Panc1 (cell line): Measurements from ENCODE around the gene CTNNBIP1. TPM values are rescaled to one million over a fixed set of nuclear protein-coding genes. Genes with fewer than 3 reads are reported as not detected.

Source experiments
- ATAC-seq: fragments of 200-7000 bp; cut with Tn5 transposase; 2 replicates; pipeline ENCODE4 v1.9.1; 2020; ENCODE audit warnings: mild to moderate bottlenecking, moderate library complexity
- BruUV-seq: library from RNA; stranded (reverse); fragments of 400-500 nt; replicated peaks from 2 replicates; lab custom pipeline; 2021; lab: Mats Ljungman, UMichigan
- CTCF ChIA-PET: fragments of 300-600 bp; sonication (Branson Sonifier 250); formaldehyde crosslinking; loops from one replicate; lab custom pipeline; 2022; ENCODE audit warnings: antibody characterized with exemption; lab: Charles Lee
- POLR2A ChIA-PET: fragments of 300-600 bp; sonication (Branson Sonifier 250); formaldehyde crosslinking; loops from one replicate; lab custom pipeline; 2022; ENCODE audit warnings: antibody characterized with exemption; lab: Charles Lee
- DNase-seq: peaks from one replicate; pipeline ENCODE4 v3.0.0-alpha.2; 2010; ENCODE audit warnings: low read depth, low spot score
- H3K27ac ChIP-seq: 2 replicates; pipeline ENCODE4 v1.5.1; 2011; ENCODE audit warnings: mild to moderate bottlenecking, low read length, inconsistent platforms
- H3K27me3 ChIP-seq: fragments of 200-500 bp; sonication (Bioruptor generic); 2 replicates; pipeline ENCODE4 v1.6.0; 2014; ENCODE audit warnings: low read length, inconsistent platforms; ENCODE audit not compliant: control insufficient read depth, insufficient read depth
- H3K36me3 ChIP-seq: fragments of 200-500 bp; sonication (Bioruptor generic); 2 replicates; pipeline ENCODE4 v1.5.1; 2014; ENCODE audit warnings: inconsistent platforms, mild to moderate bottlenecking, low read length, moderate library complexity; ENCODE audit not compliant: control insufficient read depth, insufficient read depth
- H3K4me1 ChIP-seq: 2 replicates; pipeline ENCODE4 v1.5.1; 2011; ENCODE audit warnings: inconsistent platforms, mild to moderate bottlenecking, low read length, moderate library complexity; ENCODE audit not compliant: control insufficient read depth, insufficient read depth
- H3K4me3 ChIP-seq, 2 experiments: 2 replicates each; pipeline ENCODE4 v1.5.1; 2011 to 2012; ENCODE audit warnings: low read depth in 2 of 2, low read length in 2 of 2, mild to moderate bottlenecking in 2 of 2, inconsistent platforms in 1 of 2, moderate library complexity in 1 of 2
- H3K9me3 ChIP-seq: fragments of 200-500 bp; sonication (Bioruptor generic); 2 replicates; pipeline ENCODE4 v1.5.1; 2014; ENCODE audit warnings: low read depth, mild to moderate bottlenecking, inconsistent platforms, low read length, moderate library complexity; ENCODE audit not compliant: control insufficient read depth, insufficient read depth
- CTCF ChIP-seq: fragments of 450-650 bp; IDR thresholded peaks from 2 replicates; pipeline ENCODE4 v1.5.1; 2017; ENCODE audit warnings: mild to moderate bottlenecking
- POLR2AphosphoS5 ChIP-seq: IDR thresholded peaks from 2 replicates; pipeline ENCODE4 v1.6.1; 2012; ENCODE audit warnings: mild to moderate bottlenecking, low read depth, low read length, moderate library complexity
- REST ChIP-seq, 2 experiments: IDR thresholded peaks; 2 replicates each; pipeline ENCODE4 v1.6.1; 2011 to 2012; ENCODE audit warnings: low read depth in 2 of 2, control low read depth in 1 of 2, low read length in 1 of 2, mild to moderate bottlenecking in 1 of 2, moderate library complexity in 1 of 2; ENCODE audit not compliant: insufficient read depth in 1 of 2
- SIN3A ChIP-seq: IDR thresholded peaks from 2 replicates; pipeline ENCODE4 v1.6.1; 2012; ENCODE audit warnings: low read depth, mild to moderate bottlenecking, low read length, moderate library complexity, borderline replicate concordance; ENCODE audit not compliant: insufficient read depth
- TCF7L2 ChIP-seq: IDR thresholded peaks from 2 replicates; pipeline ENCODE4 v1.6.1; 2011; ENCODE audit warnings: mild to moderate bottlenecking, low read depth, low read length, inconsistent platforms
- in situ Hi-C: cut with HindIII; loops from 2 replicates; pipeline ENCODE4 v1.10.0; 2016; ENCODE audit warnings: low sequenced_read_pairs, low pct_unique_long_range_greater_than_20kb
- intact Hi-C: fragments of 100-400 bp; cut with micrococcal nuclease; formaldehyde crosslinking; loops from one replicate; pipeline ENCODE4 v1.10.0; 2022; ENCODE audit not compliant: unreplicated experiment
- total RNA-seq: library from RNA; stranded (reverse); gene quantifications from one replicate; pipeline ENCODE4 v1.2.1, GENCODE V29; 2021; ENCODE audit not compliant: unreplicated experiment

CTNNBIP1 gene
- total RNA-seq, 1 experiment from 2014 or later: 36.9 TPM

GRCh38 chr1:9841460-9841859 is 68.6 kb downstream of the CTNNBIP1 start:
- DNase-seq (no peak), ATAC-seq (no peak)
- Histone ChIP-seq H3K36me3 (no peaks in the 10 kb centered on the region), H3K9me3 (no peaks in the 10 kb centered on the region), H3K27ac (no peak overlapping the region), H3K4me3 (no peak overlapping the region), H3K27me3 (no peaks in the 10 kb centered on the region), H3K4me1 (peaks cover 16% of the 10 kb centered on the region)
- in situ Hi-C loops (no loop called here), intact Hi-C loops (no loop called here)
- BruUV-seq: no TSS peak
- TF ChIP-seq CTCF: no peak
- TF ChIP-seq POLR2AphosphoS5: no peak
- no peak for TF ChIP-seq TCF7L2
- no peak for TF ChIP-seq REST (IDR thresholded peaks at IDR 0.05; ENCODE audit: insufficient read depth in 1 of 2, low read depth in 2 of 2, low read length in 1 of 2)
- no peak for TF ChIP-seq SIN3A
- ChIA-PET CTCF (no interaction called here), POLR2A (interaction anchor here (0.6 kb wide), 1 partner anchor 110 kb away, joined by 3 read pairs; no protein-coding TSS in a partner anchor)

- DNase-seq (no peak), ATAC-seq (no peak)
- Histone ChIP-seq H3K9me3 (no peaks in the 10 kb centered on the region), H3K36me3 (no peaks in the 10 kb centered on the region), H3K27me3 (no peaks in the 10 kb centered on the region), H3K4me1 (peaks cover 12% of the 10 kb centered on the region), H3K27ac (no peak overlapping the region), H3K4me3 (no peak overlapping the region)
- in situ Hi-C loops (no loop called here), intact Hi-C loops (no loop called here)
- TF ChIP-seq POLR2AphosphoS5 (no peak), TCF7L2 (no peak), CTCF (no peak)
- ChIA-PET CTCF (no interaction called here), POLR2A (no interaction called here)
- no TSS peak for BruUV-seq
These were observed 69.9 kb downstream of the CTNNBIP1 start for GRCh38 chr1:9840176-9840575.

GRCh38 chr1:9838946-9839345 is 71.1 kb downstream of the CTNNBIP1 start:
- in situ Hi-C loops (no loop called here), intact Hi-C loops (no loop called here)
- ChIA-PET POLR2A (no interaction called here), CTCF (no interaction called here)
- ATAC-seq (no peak), DNase-seq (no peak)
- Histone ChIP-seq H3K36me3 (no peaks in the 10 kb centered on the region), H3K9me3 (no peaks in the 10 kb centered on the region), H3K27me3 (no peaks in the 10 kb centered on the region), H3K4me3 (no peak overlapping the region), H3K4me1 (peaks cover 10% of the 10 kb centered on the region), H3K27ac (no peak overlapping the region)
- no peak for TF ChIP-seq SIN3A
- no TSS peak for BruUV-seq
